Middle frontal gyrus (tissue), 1 donor: ENCODE measurements around the gene EXOC6B.
"Not testable (repeated sequence)": the region's sequence is repeated elsewhere in the genome, so short reads cannot be mapped to it uniquely, and the experiment has no call there.

Experiments
- DNase-seq: peaks from one replicate; pipeline ENCODE4 v3.0.0-alpha.2; 2015; ENCODE audit warnings: low spot score; ENCODE audit errors: extremely low spot score

Gene EXOC6B

GRCh38 chr2:72457801-72458516 lies 367.9 kb downstream of the EXOC6B start:
- no peak for DNase-seq

- no peak for DNase-seq
Measured at GRCh38 chr2:72454189-72454588, 371.6 kb downstream of the EXOC6B start.

- DNase-seq: no peak
Measured at GRCh38 chr2:72442270-72442669, 383.6 kb downstream of the EXOC6B start.

GRCh38 chr2:72439892-72440291 lies 385.9 kb downstream of the EXOC6B start:
- no peak for DNase-seq

- DNase-seq: no peak
Measured at GRCh38 chr2:72438364-72438763, 387.5 kb downstream of the EXOC6B start.

- no peak for DNase-seq
Measured at GRCh38 chr2:72431737-72432136, 394.1 kb downstream of the EXOC6B start.

- DNase-seq: no peak
Measured at GRCh38 chr2:72427022-72427861, 398.6 kb downstream of the EXOC6B start.

GRCh38 chr2:72425996-72426395 lies 399.8 kb downstream of the EXOC6B start:
- no peak for DNase-seq

- DNase-seq: no peak
Measured at GRCh38 chr2:72423756-72424155, 402.1 kb downstream of the EXOC6B start.

GRCh38 chr2:72421771-72422379 lies 404.0 kb downstream of the EXOC6B start:
- DNase-seq: not testable (repeated sequence)

- no peak for DNase-seq
Measured at GRCh38 chr2:72415781-72416475, 409.9 kb downstream of the EXOC6B start.

- DNase-seq: no peak
Measured at GRCh38 chr2:72415241-72415661, 410.6 kb downstream of the EXOC6B start.

GRCh38 chr2:72414137-72414760 lies 411.6 kb downstream of the EXOC6B start:
- DNase-seq: no peak

GRCh38 chr2:72413716-72414115 lies 412.1 kb downstream of the EXOC6B start:
- no peak for DNase-seq

- no peak for DNase-seq
Measured at GRCh38 chr2:72412214-72412613, 413.6 kb downstream of the EXOC6B start.

GRCh38 chr2:72399879-72400278 lies 426.0 kb downstream of the EXOC6B start:
- DNase-seq: no peak

- DNase-seq: no peak
Measured at GRCh38 chr2:72395096-72395495, 430.7 kb downstream of the EXOC6B start.

- no peak for DNase-seq
Measured at GRCh38 chr2:72394541-72395070, 431.2 kb downstream of the EXOC6B start.

GRCh38 chr2:72389447-72389846 lies 436.4 kb downstream of the EXOC6B start:
- no peak for DNase-seq

- DNase-seq: no peak
Measured at GRCh38 chr2:72388263-72388662, 437.6 kb downstream of the EXOC6B start.

- DNase-seq: no peak
Measured at GRCh38 chr2:72386288-72386687, 439.5 kb downstream of the EXOC6B start.
